GM23338 (cell line): ENCODE data around the gene PDE5A. TPM values are rescaled to one million over a fixed set of nuclear protein-coding genes. Genes with fewer than 3 reads are reported as not detected.

ENCODE experiments used
- CTCF ChIP-seq, 2 experiments: fragments of 200-600 bp in 1 of 2; sonication (generic) in 1 of 2; conservative IDR thresholded peaks; 2 replicates each; pipeline versions ENCODE4 v1.5.1 to v1.6.1; 2016 to 2017; ENCODE audit warnings: antibody characterized with exemption in 2 of 2, low read depth in 2 of 2, mild to moderate bottlenecking in 2 of 2, moderate library complexity in 1 of 2
- EZH2phosphoT487 ChIP-seq: fragments of 200-600 bp; sonication (generic); IDR thresholded peaks from one replicate; pipeline ENCODE4 v1.8.1; 2018; ENCODE audit warnings: antibody characterized with exemption; ENCODE audit not compliant: unreplicated experiment
- JUNB ChIP-seq: IDR thresholded peaks from one replicate; pipeline ENCODE4 v1.6.1; 2016; ENCODE audit warnings: antibody characterized with exemption; ENCODE audit not compliant: unreplicated experiment
- NANOG ChIP-seq: IDR thresholded peaks from 2 replicates; pipeline ENCODE4 v1.6.1; 2016; ENCODE audit warnings: antibody characterized with exemption, borderline replicate concordance
- REST ChIP-seq: IDR thresholded peaks from one replicate; pipeline ENCODE4 v1.6.1; 2018; ENCODE audit warnings: antibody characterized with exemption; ENCODE audit not compliant: unreplicated experiment
- STAT1 ChIP-seq: IDR thresholded peaks from one replicate; pipeline ENCODE4 v1.6.1; 2016; ENCODE audit warnings: antibody characterized with exemption; ENCODE audit not compliant: unreplicated experiment
- ZNF462 ChIP-seq: fragments of 250-450 bp; sonication (Bioruptor Pico); IDR thresholded peaks from 2 replicates; pipeline ENCODE4 v1.5.0; 2020; ENCODE audit warnings: mild to moderate bottlenecking, moderate library complexity
- polyA plus RNA-seq: library from polyadenylated mRNA; unstranded; fragments of >200 nt; fragmentation: Nextera tagmentation; extraction: Ambion mirVana; gene quantifications from 2 replicates; pipeline ENCODE4 v1.2.1, GENCODE V29; 2016
- total RNA-seq: library from RNA; depleted of rRNA; stranded (reverse); fragments of >200 nt; shearing (Covaris generic); gene quantifications from 2 replicates; pipeline ENCODE4 v1.2.3, GENCODE V29; 2014

PDE5A gene
- total and polyA plus RNA-seq, 2 experiments from 2014 or later: 15.0 to 22.6 TPM

GRCh38 chr4:119581190-119581873 lies 47.3 kb downstream of the PDE5A start (continued):
- TF ChIP-seq ZNF462 (CRISPR knock-in tag) (no peak), EZH2phosphoT487 (no peak), NANOG (no peak), REST (no peak), CTCF (conservative IDR thresholded peaks at IDR 0.05; ENCODE audit: low read depth in 2 of 2) (no peak), STAT1 (no peak), JUNB (no peak)
